Osteocyte (in vitro differentiated cells): ENCODE measurements around the gene SORCS1. TPM values are rescaled to one million over a fixed set of nuclear protein-coding genes. Genes with fewer than 3 reads are reported as not detected.

Source experiments
- DNase-seq: peaks from one replicate; pipeline ENCODE4 v3.0.0; 2021; ENCODE audit warnings: mixed read lengths; ENCODE audit not compliant: unreplicated experiment; ENCODE audit errors: extremely low spot score
- H3K27ac Mint-ChIP-seq: one replicate; pipeline ENCODE4 v1.8.0; 2021; ENCODE audit warnings: mild to moderate bottlenecking, mixed read lengths; ENCODE audit not compliant: unreplicated experiment
- H3K27me3 Mint-ChIP-seq: one replicate; pipeline ENCODE4 v1.8.0; 2021; ENCODE audit warnings: mixed read lengths; ENCODE audit not compliant: unreplicated experiment
- H3K36me3 Mint-ChIP-seq: one replicate; pipeline ENCODE4 v1.8.0; 2021; ENCODE audit warnings: mixed read lengths; ENCODE audit not compliant: unreplicated experiment
- H3K4me1 Mint-ChIP-seq: one replicate; pipeline ENCODE4 v1.8.0; 2021; ENCODE audit warnings: mixed read lengths; ENCODE audit not compliant: unreplicated experiment
- H3K4me3 Mint-ChIP-seq: one replicate; pipeline ENCODE4 v1.8.0; 2021; ENCODE audit warnings: mild to moderate bottlenecking, moderate library complexity, mixed read lengths; ENCODE audit not compliant: unreplicated experiment
- H3K9me3 Mint-ChIP-seq: one replicate; pipeline ENCODE4 v1.8.0; 2021; ENCODE audit warnings: mixed read lengths; ENCODE audit not compliant: unreplicated experiment
- total RNA-seq: library from RNA; stranded (reverse); gene quantifications from 2 replicates; pipeline ENCODE4 v1.2.1, GENCODE V29; 2021
- TF ChIP-seq, protein P1 (sequence below): fragments of 200-600 bp; sonication (generic); IDR thresholded peaks from 2 replicates; pipeline ENCODE4 v1.5.0; 2021; ENCODE audit warnings: antibody characterized with exemption, mild to moderate bottlenecking, moderate library complexity

SORCS1 gene
- total RNA-seq, 1 donor from 2014 or later = not detected

DNA sequence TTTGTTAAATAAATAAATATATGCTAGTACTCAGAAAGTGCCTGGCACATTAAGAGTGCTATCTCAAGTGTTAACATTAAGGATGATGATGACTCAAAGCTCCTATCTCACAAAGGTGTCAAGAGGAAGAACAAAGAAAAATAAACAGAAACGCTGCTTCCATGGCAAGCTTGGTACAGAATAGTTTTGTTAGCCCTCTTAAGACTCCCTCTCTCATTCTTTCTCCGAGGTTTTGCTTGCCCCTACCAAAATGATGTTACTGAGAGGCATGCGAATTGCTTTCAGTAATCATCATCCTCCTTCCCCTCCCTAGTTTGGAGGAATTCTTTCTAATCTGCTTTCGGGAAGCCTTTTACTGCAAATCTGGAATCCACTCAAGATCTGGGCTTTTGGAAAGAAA, 96.7 kb downstream of the SORCS1 start:
- H3K9me3 Mint-ChIP-seq = peaks cover 12% of the 10 kb centered on the region
- no peak overlapping the region for H3K4me3 Mint-ChIP-seq
- DNase-seq = no peak
- H3K27me3 Mint-ChIP-seq = no peaks in the 10 kb centered on the region
- TF ChIP-seq, protein P1, sequence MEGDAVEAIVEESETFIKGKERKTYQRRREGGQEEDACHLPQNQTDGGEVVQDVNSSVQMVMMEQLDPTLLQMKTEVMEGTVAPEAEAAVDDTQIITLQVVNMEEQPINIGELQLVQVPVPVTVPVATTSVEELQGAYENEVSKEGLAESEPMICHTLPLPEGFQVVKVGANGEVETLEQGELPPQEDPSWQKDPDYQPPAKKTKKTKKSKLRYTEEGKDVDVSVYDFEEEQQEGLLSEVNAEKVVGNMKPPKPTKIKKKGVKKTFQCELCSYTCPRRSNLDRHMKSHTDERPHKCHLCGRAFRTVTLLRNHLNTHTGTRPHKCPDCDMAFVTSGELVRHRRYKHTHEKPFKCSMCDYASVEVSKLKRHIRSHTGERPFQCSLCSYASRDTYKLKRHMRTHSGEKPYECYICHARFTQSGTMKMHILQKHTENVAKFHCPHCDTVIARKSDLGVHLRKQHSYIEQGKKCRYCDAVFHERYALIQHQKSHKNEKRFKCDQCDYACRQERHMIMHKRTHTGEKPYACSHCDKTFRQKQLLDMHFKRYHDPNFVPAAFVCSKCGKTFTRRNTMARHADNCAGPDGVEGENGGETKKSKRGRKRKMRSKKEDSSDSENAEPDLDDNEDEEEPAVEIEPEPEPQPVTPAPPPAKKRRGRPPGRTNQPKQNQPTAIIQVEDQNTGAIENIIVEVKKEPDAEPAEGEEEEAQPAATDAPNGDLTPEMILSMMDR = no peak
- no peak overlapping the region for H3K27ac Mint-ChIP-seq
- no peaks in the 10 kb centered on the region for H3K4me1 Mint-ChIP-seq
- no peaks in the 10 kb centered on the region for H3K36me3 Mint-ChIP-seq

DNA sequence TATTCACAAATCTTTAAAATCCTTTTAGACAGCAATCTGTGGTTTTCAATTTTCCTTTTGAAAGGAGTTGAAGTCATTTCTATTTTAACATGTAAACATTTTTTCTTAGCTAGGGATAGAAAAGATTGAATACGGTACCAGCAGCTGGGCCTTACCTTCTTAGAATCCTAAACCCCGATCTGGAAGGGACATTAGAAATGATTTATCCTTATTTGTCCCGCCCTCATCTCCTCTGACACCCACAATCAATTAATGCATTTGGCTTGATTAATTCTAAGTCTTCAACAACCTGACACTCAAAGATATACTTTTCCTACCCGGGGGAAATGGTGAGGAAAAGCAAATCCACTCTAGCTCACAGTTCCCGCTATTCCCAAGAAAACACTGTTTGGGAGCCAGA, 100.4 kb downstream of the SORCS1 start:
- TF ChIP-seq, protein P1 = no peak
- H3K9me3 Mint-ChIP-seq = peaks cover 5% of the 10 kb centered on the region
- no peak overlapping the region for H3K27ac Mint-ChIP-seq
- no peaks in the 10 kb centered on the region for H3K27me3 Mint-ChIP-seq
- H3K36me3 Mint-ChIP-seq = no peaks in the 10 kb centered on the region
- no peak for DNase-seq
- no peaks in the 10 kb centered on the region for H3K4me1 Mint-ChIP-seq
- H3K4me3 Mint-ChIP-seq = no peak overlapping the region

DNA sequence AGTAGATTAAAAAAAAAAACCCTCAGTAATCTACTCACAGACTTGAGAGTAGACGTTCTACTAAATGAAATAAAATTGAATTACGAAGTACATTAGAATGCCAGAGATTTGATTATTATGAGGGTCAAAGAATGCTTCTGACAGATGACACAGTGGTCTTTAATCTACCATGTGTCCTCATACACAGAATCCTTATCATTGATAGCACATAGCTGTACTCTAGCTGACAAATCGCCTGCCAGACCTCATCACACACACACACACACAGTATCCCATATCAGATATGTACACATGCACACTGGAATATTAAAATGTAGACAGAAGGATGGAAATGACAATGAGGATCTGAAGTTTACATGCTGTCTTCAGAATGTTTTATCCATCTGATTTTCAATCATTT, 104.6 kb downstream of the SORCS1 start:
- Mint-ChIP-seq H3K36me3 (no peaks in the 10 kb centered on the region), H3K9me3 (peaks cover 5% of the 10 kb centered on the region), H3K27ac (no peak overlapping the region), H3K27me3 (no peaks in the 10 kb centered on the region), H3K4me1 (no peaks in the 10 kb centered on the region), H3K4me3 (no peak overlapping the region)
- TF ChIP-seq, protein P1 = no peak
- no peak for DNase-seq

DNA sequence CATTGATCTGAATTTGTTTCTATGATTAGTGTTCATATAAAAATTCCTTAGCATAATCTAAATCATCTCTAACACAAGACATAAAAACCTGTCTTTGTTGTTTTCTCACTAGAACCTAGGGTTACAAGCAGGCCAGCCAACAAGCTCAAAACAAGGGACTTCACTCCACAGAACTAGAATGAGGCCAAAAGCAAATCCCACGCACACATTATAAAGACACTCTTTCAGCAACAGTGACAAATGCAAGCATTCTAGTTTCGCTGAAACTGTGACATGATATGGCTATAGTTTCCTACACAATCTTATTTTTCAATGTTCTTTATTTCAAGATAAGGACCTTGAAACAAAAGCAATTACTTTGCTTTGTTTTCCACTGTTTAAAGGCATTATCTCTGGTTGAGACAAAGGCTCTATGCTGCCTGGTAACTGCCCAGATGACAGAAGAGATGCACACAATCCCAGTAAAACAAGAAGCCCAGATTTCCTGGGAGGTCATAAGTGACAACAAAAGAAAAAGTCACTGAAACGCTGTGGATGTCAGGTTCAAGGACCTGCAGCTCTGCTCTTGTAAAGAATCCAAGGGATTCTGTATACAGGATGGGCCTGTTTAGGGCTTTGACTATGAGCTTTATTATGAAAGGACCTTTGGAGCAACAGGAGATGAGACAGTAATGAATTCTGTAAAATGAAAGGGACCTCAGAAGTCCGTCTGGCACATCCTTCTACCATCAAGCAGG, 105.3 kb downstream of the SORCS1 start:
- TF ChIP-seq, protein P1 = no peak
- Mint-ChIP-seq H3K27me3 (no peaks in the 10 kb centered on the region), H3K27ac (no peak overlapping the region), H3K36me3 (no peaks in the 10 kb centered on the region), H3K4me1 (no peaks in the 10 kb centered on the region), H3K9me3 (peaks cover 5% of the 10 kb centered on the region), H3K4me3 (no peak overlapping the region)
- DNase-seq = no peak

DNA sequence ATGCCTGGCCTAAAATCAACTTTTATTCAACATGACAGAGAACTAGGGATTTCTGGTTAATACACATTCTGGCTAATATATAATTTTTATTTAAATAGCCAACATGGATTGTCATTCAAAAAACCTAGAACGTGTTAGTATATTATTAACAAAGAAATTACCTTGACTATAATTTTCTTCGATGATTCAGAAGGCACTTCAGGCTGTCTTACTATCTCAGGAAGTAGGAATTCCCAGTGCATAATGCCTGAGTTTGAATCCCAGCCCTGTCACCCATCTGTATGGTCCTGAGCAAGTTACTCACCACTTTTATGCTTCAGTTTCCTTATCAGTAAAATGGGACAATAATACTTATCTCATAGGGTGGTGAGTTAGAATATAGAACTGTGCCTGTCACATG, 106.2 kb downstream of the SORCS1 start:
- Mint-ChIP-seq H3K27me3 (no peaks in the 10 kb centered on the region), H3K4me1 (no peaks in the 10 kb centered on the region), H3K4me3 (no peak overlapping the region), H3K9me3 (peaks cover 5% of the 10 kb centered on the region), H3K27ac (no peak overlapping the region), H3K36me3 (no peaks in the 10 kb centered on the region)
- no peak for DNase-seq
- TF ChIP-seq, protein P1 = no peak
